ENCODE results near the gene PCID2. TPM values are rescaled to one million over a fixed set of nuclear protein-coding genes. Genes with fewer than 3 reads are reported as not detected.

PCID2 gene
- total RNA-seq, 4 donors from 2014 or later: 24.9 to 42.1 (median 36.8) TPM

DNA sequence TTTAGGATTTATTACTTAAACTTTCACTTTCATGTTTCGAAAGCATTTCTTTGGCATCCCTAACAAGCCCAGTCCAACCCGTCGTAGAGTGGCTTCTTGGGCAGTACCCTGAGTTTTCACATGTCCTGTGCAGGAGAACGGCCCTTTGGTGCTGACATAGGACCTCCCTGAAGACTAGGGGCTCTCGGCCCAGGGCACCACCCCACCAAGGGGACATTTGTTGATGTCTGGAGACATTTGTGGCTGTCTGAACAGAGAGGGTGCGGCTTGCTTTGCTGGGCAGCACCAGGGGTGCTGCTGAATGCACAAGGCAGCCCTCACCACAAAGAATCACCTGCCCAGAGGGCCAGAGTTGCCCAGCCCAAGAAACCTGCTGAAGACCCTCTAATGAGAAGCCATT is 31.5 kb upstream of the PCID2 start:
- Histone ChIP-seq H3K4me3 (no peak overlapping the region), H3K36me3 (peaks cover 0 to 88% (median 0%) of the 10 kb centered on the region in 3 donors), H3K4me1 (no peaks in the 10 kb centered on the region), H3K9me3 (no peaks in the 10 kb centered on the region), H3K27me3 (no peaks in the 10 kb centered on the region), H3K27ac (no peak overlapping the region)
- DNase-seq: no peak
- TF ChIP-seq POLR2A (IDR thresholded peaks at IDR 0.05): no peak
- TF ChIP-seq, protein P1, sequence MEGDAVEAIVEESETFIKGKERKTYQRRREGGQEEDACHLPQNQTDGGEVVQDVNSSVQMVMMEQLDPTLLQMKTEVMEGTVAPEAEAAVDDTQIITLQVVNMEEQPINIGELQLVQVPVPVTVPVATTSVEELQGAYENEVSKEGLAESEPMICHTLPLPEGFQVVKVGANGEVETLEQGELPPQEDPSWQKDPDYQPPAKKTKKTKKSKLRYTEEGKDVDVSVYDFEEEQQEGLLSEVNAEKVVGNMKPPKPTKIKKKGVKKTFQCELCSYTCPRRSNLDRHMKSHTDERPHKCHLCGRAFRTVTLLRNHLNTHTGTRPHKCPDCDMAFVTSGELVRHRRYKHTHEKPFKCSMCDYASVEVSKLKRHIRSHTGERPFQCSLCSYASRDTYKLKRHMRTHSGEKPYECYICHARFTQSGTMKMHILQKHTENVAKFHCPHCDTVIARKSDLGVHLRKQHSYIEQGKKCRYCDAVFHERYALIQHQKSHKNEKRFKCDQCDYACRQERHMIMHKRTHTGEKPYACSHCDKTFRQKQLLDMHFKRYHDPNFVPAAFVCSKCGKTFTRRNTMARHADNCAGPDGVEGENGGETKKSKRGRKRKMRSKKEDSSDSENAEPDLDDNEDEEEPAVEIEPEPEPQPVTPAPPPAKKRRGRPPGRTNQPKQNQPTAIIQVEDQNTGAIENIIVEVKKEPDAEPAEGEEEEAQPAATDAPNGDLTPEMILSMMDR (IDR thresholded peaks at IDR 0.05): no peak

DNA sequence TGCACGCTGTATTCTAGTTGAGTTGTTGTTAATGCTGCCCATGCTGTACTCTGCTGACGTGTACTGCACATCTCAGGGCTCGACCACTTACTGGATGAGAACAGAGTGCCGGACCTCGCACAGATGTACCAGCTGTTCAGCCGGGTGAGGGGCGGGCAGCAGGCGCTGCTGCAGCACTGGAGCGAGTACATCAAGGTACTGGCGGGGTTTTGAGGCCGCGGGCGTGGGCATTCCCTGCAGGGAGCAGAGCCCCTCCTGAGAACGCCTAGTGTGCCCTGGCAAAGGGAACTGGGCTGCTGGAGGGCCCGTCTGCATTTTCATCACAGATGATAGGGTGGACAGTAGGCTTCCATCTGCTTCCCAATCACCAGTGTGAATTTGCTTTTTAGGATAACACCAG is 30.9 kb upstream of the PCID2 start:
- H3K27ac ChIP-seq: no peak overlapping the region
- H3K36me3 ChIP-seq: peaks cover 0 to 86% (median 0%) of the 10 kb centered on the region in 3 donors
- TF ChIP-seq POLR2A (IDR thresholded peaks at IDR 0.05): no peak
- TF ChIP-seq, protein P1 (IDR thresholded peaks at IDR 0.05): no peak
- H3K27me3 ChIP-seq: no peaks in the 10 kb centered on the region
- H3K4me1 ChIP-seq: no peaks in the 10 kb centered on the region
- H3K4me3 ChIP-seq: no peak overlapping the region
- no peaks in the 10 kb centered on the region for H3K9me3 ChIP-seq
- no peak for DNase-seq

DNA sequence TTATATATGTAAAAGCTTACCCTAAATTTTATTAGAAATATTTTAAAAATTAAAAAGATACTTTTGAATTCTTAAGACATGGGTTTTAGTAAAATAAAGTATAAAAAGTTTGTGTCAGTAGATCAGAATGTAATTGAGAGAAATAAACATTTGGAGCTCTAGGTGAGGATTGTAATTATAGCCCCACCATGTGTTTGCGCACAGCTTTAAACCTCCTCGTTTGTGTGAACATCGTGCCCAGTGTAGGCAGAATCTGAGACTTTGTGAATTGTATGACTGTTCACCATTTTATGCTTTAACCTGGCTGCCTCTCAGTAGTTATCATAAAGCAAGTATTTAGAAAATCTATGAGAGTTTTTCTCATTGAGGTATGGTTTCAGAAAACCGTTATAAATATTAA is 30.1 kb upstream of the PCID2 start:
- Histone ChIP-seq H3K27ac (no peak overlapping the region), H3K27me3 (no peaks in the 10 kb centered on the region), H3K4me3 (no peak overlapping the region), H3K36me3 (peaks cover 0 to 85% (median 0%) of the 10 kb centered on the region in 3 donors), H3K4me1 (no peaks in the 10 kb centered on the region), H3K9me3 (no peaks in the 10 kb centered on the region)
- DNase-seq: no peak
- TF ChIP-seq, protein P1 (IDR thresholded peaks at IDR 0.05): peak in 1 of 6 experiments; percentile 12
- TF ChIP-seq POLR2A (IDR thresholded peaks at IDR 0.05): no peak

DNA sequence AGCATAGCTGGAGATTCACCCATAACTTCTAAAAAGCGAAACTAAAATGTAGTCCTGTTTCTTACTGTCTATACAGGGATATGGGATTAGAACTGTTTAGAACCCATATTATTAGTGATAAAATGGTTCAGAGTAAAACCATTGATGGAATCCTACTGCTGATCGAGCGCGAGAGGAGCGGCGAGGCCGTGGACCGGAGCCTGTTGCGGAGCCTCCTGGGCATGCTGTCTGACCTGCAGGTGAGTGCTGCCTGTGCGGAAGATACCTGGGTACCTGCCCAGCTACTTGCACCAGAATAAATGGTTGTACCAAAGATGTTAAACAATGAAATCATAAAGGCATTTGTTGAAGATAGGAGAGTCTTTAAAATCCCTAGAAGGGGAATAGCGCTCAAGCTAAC is 24.6 kb upstream of the PCID2 start:
- TF ChIP-seq, protein P1 (IDR thresholded peaks at IDR 0.05): no peak
- TF ChIP-seq POLR2A (IDR thresholded peaks at IDR 0.05): no peak
- no peak overlapping the region for H3K4me3 ChIP-seq
- H3K36me3 ChIP-seq: peaks cover 0 to 72% (median 0%) of the 10 kb centered on the region in 3 donors
- DNase-seq: no peak
- no peaks in the 10 kb centered on the region for H3K27me3 ChIP-seq
- H3K9me3 ChIP-seq: no peaks in the 10 kb centered on the region
- no peaks in the 10 kb centered on the region for H3K4me1 ChIP-seq
- H3K27ac ChIP-seq: no peak overlapping the region

DNA sequence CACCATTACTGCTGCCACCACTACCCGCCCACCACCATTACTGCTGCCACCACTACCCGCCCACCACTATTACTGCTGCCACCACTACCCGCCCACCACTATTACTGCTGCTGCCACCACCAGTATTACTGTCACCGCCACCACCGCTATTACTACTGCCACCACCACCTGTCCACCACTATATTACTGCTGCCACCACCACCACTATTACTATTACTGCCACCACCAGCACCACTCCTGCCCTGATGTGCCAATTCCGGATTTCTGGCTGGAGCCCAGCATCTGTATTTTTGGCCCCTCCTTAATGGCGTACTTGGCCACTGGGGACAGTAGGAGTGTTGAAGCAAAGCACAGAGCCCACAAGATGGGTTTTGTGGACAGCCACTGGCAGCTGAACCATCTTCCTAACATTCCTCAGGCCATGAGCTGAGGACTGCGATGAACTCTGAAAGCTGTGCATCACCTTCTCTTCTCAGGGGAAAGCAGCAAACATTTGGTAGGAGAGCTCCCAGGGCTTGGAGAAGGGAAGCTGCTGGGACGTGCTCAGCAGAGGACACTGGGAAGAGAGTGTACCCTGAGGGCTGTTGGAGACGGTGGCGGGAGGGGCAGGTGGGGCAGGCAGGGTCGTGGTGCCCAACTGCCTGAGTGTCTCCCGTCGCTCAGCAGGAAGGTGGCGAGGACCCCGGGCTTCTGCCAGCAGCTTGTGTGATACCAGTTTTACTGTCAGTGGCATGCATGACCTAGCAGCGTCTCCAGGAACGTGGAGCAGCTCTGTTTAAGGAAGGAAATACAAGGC is 23.9 kb upstream of the PCID2 start:
- Histone ChIP-seq H3K36me3 (peaks cover 0 to 72% (median 0%) of the 10 kb centered on the region in 3 donors), H3K4me3 (no peak overlapping the region), H3K27me3 (no peaks in the 10 kb centered on the region), H3K9me3 (no peaks in the 10 kb centered on the region), H3K27ac (no peak overlapping the region), H3K4me1 (no peaks in the 10 kb centered on the region)
- DNase-seq: no peak
- TF ChIP-seq, protein P1 (IDR thresholded peaks at IDR 0.05): no peak
- TF ChIP-seq POLR2A (IDR thresholded peaks at IDR 0.05): no peak

Measured in Peyer's patch (tissue), 4 donors.